Measurements from ENCODE around the gene ARHGAP15.

DNA sequence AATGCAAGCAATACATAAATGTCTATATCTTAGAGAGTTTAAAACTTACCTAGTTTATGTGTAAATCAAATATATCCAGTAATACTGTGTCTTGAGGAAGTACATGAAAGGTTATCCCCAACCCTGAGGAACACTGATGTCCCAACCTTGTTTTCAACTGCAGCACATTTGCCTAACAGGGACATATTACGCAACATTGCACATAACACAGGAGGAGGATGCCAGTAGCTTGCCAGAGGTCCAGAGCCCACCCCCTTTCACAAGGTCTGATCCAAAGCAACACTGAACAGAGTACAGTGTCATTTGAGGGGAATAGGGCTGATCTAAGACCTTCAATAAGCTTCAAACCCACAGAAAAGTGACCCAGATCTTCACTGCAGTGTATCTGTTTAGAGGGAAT, 678.5 kb downstream of the ARHGAP15 start:
- TF ChIP-seq TEAD4 (IDR thresholded peaks at IDR 0.05) (no peak), EGR1 (IDR thresholded peaks at IDR 0.05) (no peak), YY1 (IDR thresholded peaks at IDR 0.05; ENCODE audit: low read depth) (no peak), CEBPB (IDR thresholded peaks at IDR 0.05) (peak; percentile 84), TAF1 (IDR thresholded peaks at IDR 0.05; ENCODE audit: low read depth) (no peak)
- TF ChIP-seq, protein P1, sequence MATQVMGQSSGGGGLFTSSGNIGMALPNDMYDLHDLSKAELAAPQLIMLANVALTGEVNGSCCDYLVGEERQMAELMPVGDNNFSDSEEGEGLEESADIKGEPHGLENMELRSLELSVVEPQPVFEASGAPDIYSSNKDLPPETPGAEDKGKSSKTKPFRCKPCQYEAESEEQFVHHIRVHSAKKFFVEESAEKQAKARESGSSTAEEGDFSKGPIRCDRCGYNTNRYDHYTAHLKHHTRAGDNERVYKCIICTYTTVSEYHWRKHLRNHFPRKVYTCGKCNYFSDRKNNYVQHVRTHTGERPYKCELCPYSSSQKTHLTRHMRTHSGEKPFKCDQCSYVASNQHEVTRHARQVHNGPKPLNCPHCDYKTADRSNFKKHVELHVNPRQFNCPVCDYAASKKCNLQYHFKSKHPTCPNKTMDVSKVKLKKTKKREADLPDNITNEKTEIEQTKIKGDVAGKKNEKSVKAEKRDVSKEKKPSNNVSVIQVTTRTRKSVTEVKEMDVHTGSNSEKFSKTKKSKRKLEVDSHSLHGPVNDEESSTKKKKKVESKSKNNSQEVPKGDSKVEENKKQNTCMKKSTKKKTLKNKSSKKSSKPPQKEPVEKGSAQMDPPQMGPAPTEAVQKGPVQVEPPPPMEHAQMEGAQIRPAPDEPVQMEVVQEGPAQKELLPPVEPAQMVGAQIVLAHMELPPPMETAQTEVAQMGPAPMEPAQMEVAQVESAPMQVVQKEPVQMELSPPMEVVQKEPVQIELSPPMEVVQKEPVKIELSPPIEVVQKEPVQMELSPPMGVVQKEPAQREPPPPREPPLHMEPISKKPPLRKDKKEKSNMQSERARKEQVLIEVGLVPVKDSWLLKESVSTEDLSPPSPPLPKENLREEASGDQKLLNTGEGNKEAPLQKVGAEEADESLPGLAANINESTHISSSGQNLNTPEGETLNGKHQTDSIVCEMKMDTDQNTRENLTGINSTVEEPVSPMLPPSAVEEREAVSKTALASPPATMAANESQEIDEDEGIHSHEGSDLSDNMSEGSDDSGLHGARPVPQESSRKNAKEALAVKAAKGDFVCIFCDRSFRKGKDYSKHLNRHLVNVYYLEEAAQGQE (IDR thresholded peaks at IDR 0.05; ENCODE audit: low read depth), result no peak

Data from Ishikawa (cell line).